Heart left ventricle (tissue), 16 donors: ENCODE data around the gene LRRC27. TPM values are rescaled to one million over a fixed set of nuclear protein-coding genes. Genes with fewer than 3 reads are reported as not detected.
A peak's percentile ranks its signal among the peaks of the same experiment; 100 is the strongest.

Experiments
- ATAC-seq, 4 donors: fragments of 200-7000 bp; cut with Tn5 transposase; one replicate each; pipeline ENCODE4 v1.9.1; 2020 to 2022; ENCODE audit warnings: moderate library complexity in 4 of 4, mild to moderate bottlenecking in 3 of 4, moderate number of reproducible peaks in 1 of 4
- DNase-seq, 5 donors: peaks; one replicate each; pipeline ENCODE4 v3.0.0-alpha.2; 2020
- H3K27ac ChIP-seq, 12 donors: fragments of 200-600 bp; sonication (generic) in 4 of 12; one replicate each; pipeline versions ENCODE4 v1.5.0 to v1.8.0; 2016 to 2022; ENCODE audit warnings: mild to moderate bottlenecking in 2 of 12
- H3K27me3 ChIP-seq, 9 donors: fragments of 200-600 bp; sonication (generic) in 2 of 9; one replicate each; pipeline versions ENCODE4 v1.5.1 to v1.8.0; 2016 to 2022; ENCODE audit warnings: mild to moderate bottlenecking in 3 of 9
- H3K36me3 ChIP-seq, 9 donors: fragments of 200-600 bp; sonication (generic) in 2 of 9; one replicate each; pipeline versions ENCODE4 v1.5.0 to v1.8.0; 2018 to 2022; ENCODE audit warnings: mild to moderate bottlenecking in 2 of 9
- H3K4me1 ChIP-seq, 12 donors: fragments of 200-600 bp; sonication (generic) in 4 of 12; one replicate each; pipeline versions ENCODE4 v1.5.0 to v1.8.0; 2016 to 2022; ENCODE audit warnings: mild to moderate bottlenecking in 3 of 12
- H3K4me3 ChIP-seq, 12 donors: fragments of 200-600 bp; sonication (generic) in 4 of 12; one replicate each; pipeline versions ENCODE4 v1.5.0 to v1.8.0; 2017 to 2022; ENCODE audit warnings: mild to moderate bottlenecking in 9 of 12, moderate library complexity in 4 of 12
- H3K9me3 ChIP-seq, 12 donors: fragments of 200-600 bp; sonication (generic) in 4 of 12; one replicate each; pipeline versions ENCODE4 v1.5.0 to v1.8.0; 2016 to 2022; ENCODE audit warnings: mild to moderate bottlenecking in 1 of 12
- POLR2A ChIP-seq, 2 donors: fragments of 450-650 bp; IDR thresholded peaks; one replicate each; pipeline ENCODE4 v1.6.1; 2017; ENCODE audit warnings: antibody characterized with exemption in 2 of 2, mild to moderate bottlenecking in 2 of 2, moderate library complexity in 2 of 2
- WGBS, 4 donors: extraction: QIAGEN DNeasy Blood & Tissue Kit in 2 of 4; methylation state at CpG; one replicate each; pipeline versions ENCODE4 v1.1.5 to v1.1.7; 2013 to 2018; 5-methylcytosine and 5-hydroxymethylcytosine counted together
- intact Hi-C, 10 donors: fragments of 100-400 bp; cut with DNase I; formaldehyde crosslinking; loops; one replicate each; pipeline versions ENCODE4 v1.11.1 to v1.14.2; 2022
- polyA plus RNA-seq, 2 donors: library from polyadenylated mRNA; stranded (reverse); fragments of 200-250 nt; gene quantifications; one replicate each; pipeline ENCODE4 v1.2.3, GENCODE V29; 2013
- total RNA-seq, 9 donors: library from RNA; depleted of rRNA in 2 of 9; stranded (reverse); fragments of >200 nt in 2 of 9; fragmentation: NEBNext Ultra II Directional in 3 of 9; extraction: Animal tissue kit (Norgen Biotek cat#: 25700) in 3 of 9; gene quantifications; one replicate each; pipeline versions ENCODE4 v1.1.0 to v1.2.4, GENCODE V29; 2016 to 2023
- TF ChIP-seq, protein P1 (sequence below), 12 donors: fragments of 200-600 bp; sonication (generic) in 4 of 12; IDR thresholded peaks; one replicate each; pipeline versions ENCODE4 v1.5.0 to v1.8.0; 2018 to 2022; ENCODE audit warnings: antibody characterized with exemption in 12 of 12, mild to moderate bottlenecking in 5 of 12
- donor health status: ischemic (EF 13 %, LVEDD 7.1; RV severe dilation, severe dysfunction).
- donor health status: healthy with polysubstance abuse.
- donor health status: DM: no; HTN: yes; CAD: no.
- donor health status: DM: no; HTN: no; CAD: no.
- donor health status: ischemic (EF 25% LVEDD 6.9; RV normal size, moderate dysfunction).
- donor health status: ischemic (EF 25% LVEDD 5.7; RV mildly dilated, moderate dysfunction).
- donor health status: healthy.
- donor health status: DM: yes; HTN: yes; CAD: no.
- donor health status: ischemic (EF 35%, LVEDD 5.7; RV mildly dilated, moderate dysfunction).
- donor health status: nonischemic (EF 11% LVEDD 7.7; RV severe dilation, severe dysfunction).
- donor health status: DM: yes; HTN: yes; CAD: no.
- donor health status: PGD.
- donor health status: ischemic (EF 29% LVEDD 5.4; RV normal size, mild dysfunction).
- donor health status: nonischemic (EF 23%, LVEDD 6.1; RV moderate dilation, normal function).

Gene LRRC27
- total and polyA plus RNA-seq, 11 donors: 2.6 to 8.9 (median 5.1) TPM

DNA sequence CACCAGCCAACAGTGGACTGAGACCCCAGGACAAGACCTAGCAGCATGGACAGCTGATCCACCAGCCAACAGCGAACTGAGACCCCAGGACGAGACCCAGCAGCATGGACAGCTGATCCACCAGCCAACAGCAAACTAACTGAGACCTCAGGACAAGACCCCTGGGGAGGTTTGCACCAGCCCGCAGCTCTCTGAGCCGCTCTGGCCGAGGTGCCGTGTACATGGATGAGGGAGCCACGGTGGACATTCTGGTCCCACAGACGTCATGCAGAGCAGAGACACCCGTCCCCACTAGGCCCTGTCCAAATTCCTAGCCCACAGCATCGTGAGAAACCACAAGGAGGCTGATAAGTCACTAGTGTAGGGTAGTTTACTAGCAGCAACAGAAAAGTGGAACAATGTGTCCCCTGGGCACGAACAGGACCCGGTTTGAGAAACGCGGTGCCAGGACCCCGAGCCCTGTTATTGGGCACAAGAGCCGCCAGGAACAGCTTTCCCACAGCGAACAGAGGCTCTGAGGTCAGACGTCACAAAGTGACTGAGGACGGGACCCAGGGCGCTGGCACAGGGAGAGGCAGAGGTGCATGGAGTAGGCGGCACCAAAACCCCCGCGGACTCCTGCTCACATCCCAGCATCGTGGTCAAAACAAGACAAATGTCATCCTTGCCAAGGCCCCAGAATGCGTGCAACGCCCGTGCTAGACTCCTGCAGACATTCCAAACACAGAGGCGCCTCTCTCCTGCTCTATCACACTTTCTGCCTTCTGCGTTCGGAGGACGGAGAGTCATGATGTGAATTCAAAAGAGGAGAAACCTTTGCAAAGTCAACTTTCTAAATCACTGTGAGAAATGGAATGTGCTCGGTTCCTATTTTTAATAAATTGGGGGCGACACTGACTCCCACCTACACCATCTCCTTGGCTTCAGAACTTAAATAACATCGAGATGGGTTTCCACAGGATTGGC lies 32.3 kb upstream of the LRRC27 start:
- peaks cover 0 to 2% (median 0%) of the 10 kb centered on the region in 12 donors for H3K4me1 ChIP-seq
- H3K27ac ChIP-seq: no peak overlapping the region
- no peak overlapping the region for H3K4me3 ChIP-seq
- no peaks in the 10 kb centered on the region for H3K9me3 ChIP-seq
- 88 to 95% (median 90%) methylated on average over 33 to 34 of the region's 34 CpGs for WGBS, 4 donors
- DNase-seq (peak in 2 of 5 donors; percentile 15 to 35), ATAC-seq (no peak)
- no peaks in the 10 kb centered on the region for H3K27me3 ChIP-seq
- intact Hi-C loops: no loop called here
- H3K36me3 ChIP-seq: no peaks in the 10 kb centered on the region
- no peak for TF ChIP-seq POLR2A (IDR thresholded peaks at IDR 0.05)
- TF ChIP-seq, protein P1, sequence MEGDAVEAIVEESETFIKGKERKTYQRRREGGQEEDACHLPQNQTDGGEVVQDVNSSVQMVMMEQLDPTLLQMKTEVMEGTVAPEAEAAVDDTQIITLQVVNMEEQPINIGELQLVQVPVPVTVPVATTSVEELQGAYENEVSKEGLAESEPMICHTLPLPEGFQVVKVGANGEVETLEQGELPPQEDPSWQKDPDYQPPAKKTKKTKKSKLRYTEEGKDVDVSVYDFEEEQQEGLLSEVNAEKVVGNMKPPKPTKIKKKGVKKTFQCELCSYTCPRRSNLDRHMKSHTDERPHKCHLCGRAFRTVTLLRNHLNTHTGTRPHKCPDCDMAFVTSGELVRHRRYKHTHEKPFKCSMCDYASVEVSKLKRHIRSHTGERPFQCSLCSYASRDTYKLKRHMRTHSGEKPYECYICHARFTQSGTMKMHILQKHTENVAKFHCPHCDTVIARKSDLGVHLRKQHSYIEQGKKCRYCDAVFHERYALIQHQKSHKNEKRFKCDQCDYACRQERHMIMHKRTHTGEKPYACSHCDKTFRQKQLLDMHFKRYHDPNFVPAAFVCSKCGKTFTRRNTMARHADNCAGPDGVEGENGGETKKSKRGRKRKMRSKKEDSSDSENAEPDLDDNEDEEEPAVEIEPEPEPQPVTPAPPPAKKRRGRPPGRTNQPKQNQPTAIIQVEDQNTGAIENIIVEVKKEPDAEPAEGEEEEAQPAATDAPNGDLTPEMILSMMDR (IDR thresholded peaks at IDR 0.05): no peak

DNA sequence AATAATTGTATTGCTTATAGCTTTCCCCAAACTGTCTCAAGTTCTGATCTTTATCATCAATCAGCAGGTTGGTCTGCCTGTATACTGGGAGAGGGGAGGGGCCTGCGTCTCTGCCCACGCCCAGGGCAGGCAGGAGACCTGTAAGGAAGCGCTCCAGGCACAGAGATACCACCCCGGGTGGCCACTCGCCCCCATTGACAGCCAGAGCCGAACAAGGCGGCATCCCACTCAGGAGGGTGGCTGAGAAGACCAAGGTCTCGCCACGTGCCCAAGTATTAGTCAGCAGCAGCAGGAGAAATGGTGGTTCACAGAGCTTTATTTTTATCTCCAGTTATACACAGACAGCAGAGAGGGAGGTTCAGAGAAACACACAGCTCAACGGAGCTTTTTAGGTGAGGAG lies 31.4 kb upstream of the LRRC27 start:
- Histone ChIP-seq H3K9me3 (no peaks in the 10 kb centered on the region), H3K4me1 (peaks cover 0 to 2% (median 0%) of the 10 kb centered on the region in 12 donors), H3K4me3 (no peak overlapping the region), H3K27ac (no peak overlapping the region), H3K36me3 (no peaks in the 10 kb centered on the region), H3K27me3 (no peaks in the 10 kb centered on the region)
- peak in 1 of 5 donors; percentile 6 for DNase-seq
- TF ChIP-seq, protein P1 (IDR thresholded peaks at IDR 0.05): no peak
- no peak for TF ChIP-seq POLR2A (IDR thresholded peaks at IDR 0.05)
- intact Hi-C loops: no loop called here
- WGBS, 4 donors: 71 to 88% (median 76%) methylated on average over 9 to 10 of the region's 10 CpGs
- ATAC-seq: no peak

- Histone ChIP-seq H3K4me1 (peaks cover 0 to 5% (median 2%) of the 10 kb centered on the region in 12 donors), H3K27ac (no peak overlapping the region), H3K9me3 (no peaks in the 10 kb centered on the region), H3K36me3 (no peaks in the 10 kb centered on the region), H3K27me3 (no peaks in the 10 kb centered on the region), H3K4me3 (no peak overlapping the region)
- WGBS, 4 donors: 86 to 90% (median 90%) methylated on average over 37 to 38 of the region's 38 CpGs
- ATAC-seq: no peak
- peak in 2 of 5 donors; percentile 9 to 15 for DNase-seq
- TF ChIP-seq, protein P1 (IDR thresholded peaks at IDR 0.05): no peak
- no peak for TF ChIP-seq POLR2A (IDR thresholded peaks at IDR 0.05)
- intact Hi-C loops: no loop called here
These were observed 30.3 kb upstream of the LRRC27 start for GRCh38 chr10:132301371-132302330.
